GM18499 (cell line): ENCODE measurements around the gene SBK2.
"Not testable (repeated sequence)": the region's sequence is repeated elsewhere in the genome, so short reads cannot be mapped to it uniquely, and the experiment has no call there.

Source experiments
- ATAC-seq: cut with Tn5 transposase; IDR thresholded peaks from one replicate; pipeline ENCODE4 v1.9.1; 2021; ENCODE audit warnings: moderate number of reproducible peaks; ENCODE audit not compliant: insufficient read depth, unreplicated experiment

SBK2 gene

DNA sequence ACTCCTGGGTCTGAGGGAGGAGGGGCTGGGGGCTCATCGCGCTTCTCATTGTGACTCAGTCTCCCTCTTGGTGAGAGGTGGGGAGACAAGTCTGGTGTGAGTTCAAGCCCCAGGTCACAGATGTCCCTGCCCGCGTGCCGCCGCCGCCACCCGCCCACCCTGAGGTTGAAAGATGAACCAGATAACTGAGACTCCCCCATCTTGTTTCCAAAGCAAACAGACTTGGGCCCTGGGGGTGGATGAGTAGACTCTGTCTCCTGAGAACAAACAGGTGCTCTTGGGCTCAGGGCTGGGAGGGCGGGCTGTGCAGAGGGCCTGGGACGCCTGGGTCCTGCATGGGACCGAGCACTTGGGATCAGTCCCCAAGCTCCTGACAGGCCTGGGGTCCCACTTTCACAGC, 567 bp downstream of the SBK2 start:
- ATAC-seq, result no peak

DNA sequence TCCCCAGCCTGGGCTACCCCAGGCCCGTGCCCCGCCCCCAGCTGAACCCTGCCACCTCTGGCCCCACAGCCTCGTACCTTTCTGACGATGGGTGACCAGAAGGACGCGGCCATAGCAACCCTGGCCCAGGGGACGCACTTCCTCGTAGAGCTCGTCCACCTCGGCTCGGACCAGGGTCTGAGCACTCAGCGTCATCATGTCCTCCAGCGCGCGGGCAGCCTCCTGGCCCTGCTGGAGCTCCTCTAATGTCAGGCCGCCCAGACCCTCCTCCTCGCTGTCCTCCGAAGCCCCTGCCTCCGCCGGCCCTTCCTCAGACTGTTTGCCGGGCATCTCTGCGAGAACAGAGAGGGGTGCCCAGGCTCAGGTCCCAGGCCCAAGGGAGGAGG, 975 bp downstream of the SBK2 start:
- ATAC-seq, result no peak

- no peak for ATAC-seq
Measured at GRCh38 chr19:55535173-55535964, 1.6 kb downstream of the SBK2 start.

DNA sequence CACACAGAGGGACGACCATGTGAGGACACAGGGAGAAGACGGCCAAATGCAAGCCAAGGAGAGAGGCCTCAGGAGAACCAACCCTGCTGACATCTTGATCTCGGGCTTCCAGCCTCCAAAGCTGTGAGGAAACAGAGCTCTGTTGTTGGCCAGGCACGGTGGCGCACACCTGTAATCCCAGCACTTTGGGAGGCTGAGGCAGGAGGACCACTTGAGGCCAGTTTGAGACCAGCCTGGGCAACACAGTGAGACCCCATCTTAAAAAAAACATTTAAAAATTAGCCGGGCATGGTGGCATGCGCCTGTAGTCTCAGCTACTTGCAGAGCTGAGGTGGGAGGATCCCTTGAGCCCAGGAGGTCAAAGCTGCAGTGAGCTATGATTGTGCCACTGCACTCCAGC, 2.7 kb downstream of the SBK2 start:
- ATAC-seq, result not testable (repeated sequence)

DNA sequence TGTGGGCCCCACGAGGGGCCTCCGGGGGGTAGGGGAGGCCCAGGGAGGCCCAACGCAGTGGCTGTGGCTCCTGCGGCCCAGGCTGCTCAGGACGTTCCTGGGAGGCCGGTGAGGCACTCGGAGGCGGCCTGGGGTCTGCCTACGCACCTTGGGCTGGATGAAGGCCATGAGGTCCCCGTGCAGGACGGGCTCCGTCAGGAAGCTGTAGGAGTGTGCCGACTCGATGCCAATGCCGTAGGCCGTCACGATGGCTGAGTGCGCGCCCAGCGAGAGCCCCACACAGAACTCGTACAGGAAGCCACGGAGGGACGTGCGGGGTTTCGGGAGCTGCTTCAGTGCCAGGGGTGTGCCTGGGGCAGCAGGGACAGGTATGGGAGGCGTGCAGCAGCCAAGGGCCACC, 5.9 kb downstream of the SBK2 start:
- no peak for ATAC-seq

- ATAC-seq, result no peak
Measured at GRCh38 chr19:55529636-55530234, 7.2 kb downstream of the SBK2 start.

DNA sequence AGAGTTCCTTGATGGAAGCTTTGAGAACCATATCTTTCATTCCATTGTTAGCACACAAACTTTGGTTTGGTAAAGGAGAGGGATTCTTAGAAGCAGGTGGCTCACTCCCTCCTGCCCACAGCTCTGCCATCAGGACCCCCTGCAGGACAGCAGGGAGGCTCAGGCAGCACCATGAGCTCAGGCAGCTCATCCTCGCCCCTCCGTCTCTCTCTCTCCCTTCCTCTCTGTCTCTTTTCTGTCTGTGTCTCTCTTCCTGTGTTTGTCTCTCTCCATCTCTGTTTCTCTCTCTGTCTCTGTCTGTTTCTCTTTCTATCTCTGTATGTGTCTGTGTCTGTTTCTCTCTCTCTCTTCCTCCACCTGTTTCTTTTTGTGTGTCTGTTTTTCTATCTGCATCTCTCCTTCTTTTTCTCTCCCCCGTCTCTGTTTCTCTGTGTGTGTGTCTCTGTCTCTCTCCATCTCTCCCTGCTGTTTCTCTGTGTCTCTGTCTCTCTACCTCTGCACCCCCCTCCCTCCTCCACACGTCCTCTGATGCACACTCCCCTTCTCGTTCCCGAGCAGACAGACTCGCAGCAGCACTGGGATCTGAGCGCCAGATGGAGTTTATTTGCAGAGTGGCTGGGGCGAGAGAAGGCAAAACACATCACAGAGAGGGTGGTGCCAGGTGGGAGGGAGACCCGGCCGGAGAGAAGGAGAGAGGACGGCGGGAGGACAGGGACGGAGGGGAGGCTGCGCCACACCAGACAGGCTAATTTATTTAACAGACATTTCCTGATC, 8.7 kb downstream of the SBK2 start:
- ATAC-seq, result no peak

GRCh38 chr19:55527197-55528029, 9.5 kb downstream of the SBK2 start:
- no peak for ATAC-seq

DNA sequence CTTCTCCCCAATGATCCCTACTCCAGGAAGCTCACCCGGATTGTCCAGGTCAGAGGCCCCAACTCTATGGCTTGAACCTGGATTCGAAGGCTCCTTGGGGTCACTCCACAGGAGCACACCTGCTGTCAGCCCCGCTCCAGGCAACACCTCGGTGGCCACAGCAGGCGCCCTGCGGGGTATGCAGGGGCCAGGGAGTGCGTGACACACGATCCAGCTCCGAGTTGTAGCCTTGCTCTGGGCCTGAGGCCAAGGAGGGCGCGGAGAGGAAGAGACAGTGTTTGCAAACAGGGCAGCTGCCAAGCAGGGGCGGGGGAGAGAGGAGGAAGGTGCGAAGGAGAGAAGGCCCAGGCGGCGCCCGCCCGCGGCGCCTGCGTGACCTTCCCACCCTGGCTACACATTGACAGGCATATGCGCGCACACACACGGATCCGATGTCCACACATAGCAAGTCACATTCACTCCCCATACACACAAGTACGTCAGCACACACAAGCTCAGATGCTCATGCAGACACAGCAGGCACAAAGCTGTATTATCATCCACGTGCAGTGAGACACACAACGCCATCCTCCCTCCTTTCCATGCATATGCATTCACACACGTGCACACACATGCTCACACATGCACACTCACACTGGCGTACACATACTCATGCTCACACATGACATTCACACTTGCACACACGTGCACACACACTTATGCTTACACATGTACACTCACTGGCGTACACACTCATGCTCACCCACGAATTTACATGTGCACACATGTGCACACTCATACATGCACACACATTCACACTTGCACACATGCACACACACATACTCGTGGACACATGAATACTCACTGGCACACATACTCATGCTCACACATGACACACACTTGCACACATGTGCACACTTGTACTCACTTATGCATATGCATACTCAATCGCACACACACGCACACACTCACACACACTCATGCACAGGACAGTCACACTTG, 10.4 kb downstream of the SBK2 start:
- ATAC-seq, result no peak

- ATAC-seq, result no peak
Measured at GRCh38 chr19:55525289-55526101, 11.4 kb downstream of the SBK2 start.

DNA sequence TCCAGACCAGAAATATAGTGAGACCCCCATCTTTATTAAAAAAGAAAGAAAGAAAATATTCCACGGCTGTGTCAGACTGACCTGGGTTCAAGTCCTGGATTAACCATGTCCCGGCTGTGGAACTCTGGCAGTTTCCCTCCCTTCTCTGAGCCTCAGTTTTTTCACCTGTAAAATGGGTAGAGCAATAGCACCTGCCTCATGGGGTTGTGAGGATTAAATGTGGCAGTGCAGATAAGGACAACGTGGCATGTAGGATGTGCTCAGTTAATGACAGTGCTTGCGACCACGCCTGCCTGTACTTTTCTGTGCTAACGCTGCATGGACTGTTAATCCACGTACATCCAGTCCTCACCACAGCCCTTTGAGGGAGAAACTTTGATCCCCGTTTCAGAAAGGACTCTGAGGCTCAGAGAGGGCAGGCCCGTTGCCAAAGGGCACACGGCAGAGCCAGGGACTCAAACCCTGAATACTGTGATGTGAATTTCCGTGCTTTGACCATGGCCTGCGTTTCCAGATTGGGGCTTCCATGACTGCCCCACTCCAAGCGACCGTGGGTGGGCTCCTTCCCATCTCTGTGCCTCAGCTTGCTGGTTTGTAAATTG, 16.1 kb downstream of the SBK2 start:
- no peak for ATAC-seq

GRCh38 chr19:55519451-55520311, 17.3 kb downstream of the SBK2 start:
- no peak for ATAC-seq

GRCh38 chr19:55516878-55517620, 19.9 kb downstream of the SBK2 start:
- no peak for ATAC-seq

DNA sequence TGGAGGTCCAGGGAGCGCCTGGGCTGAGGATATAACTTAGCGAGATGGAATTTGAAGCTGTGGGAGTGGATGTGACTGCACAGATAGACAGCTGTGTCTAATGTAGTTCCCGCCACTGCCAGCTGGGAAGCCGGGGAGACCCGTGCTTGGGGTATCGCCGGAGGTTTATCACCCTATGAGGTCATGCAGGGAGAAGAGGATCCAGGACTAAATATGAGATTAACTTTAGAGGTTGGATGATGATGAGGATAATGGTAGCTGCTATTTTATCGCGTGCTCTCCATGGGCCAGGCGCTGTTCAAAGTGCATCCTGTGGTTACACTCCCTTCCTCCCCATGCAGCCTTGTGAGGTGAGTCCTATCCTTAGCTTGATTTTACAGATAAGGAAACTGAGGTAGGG, 28.8 kb downstream of the SBK2 start:
- no peak for ATAC-seq

DNA sequence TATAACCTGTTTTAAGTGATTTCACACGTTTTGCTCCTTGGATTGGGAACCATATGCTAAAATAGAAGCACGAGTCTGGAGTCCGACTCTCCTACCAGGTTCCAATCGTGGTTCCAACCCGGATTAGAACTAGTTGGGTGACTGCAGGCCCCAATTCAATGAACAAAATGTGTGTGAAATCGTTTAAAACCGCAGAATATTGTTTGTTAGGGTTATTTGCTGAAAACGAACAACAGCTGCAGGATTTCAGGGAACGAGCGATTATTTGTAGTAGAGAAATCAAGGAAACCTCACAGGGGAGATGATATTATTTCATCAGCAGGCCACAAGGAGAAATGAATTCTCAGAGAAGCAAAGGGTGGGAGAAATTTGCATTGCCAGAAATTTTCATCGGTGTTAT, 32.0 kb downstream of the SBK2 start:
- no peak for ATAC-seq

- ATAC-seq, result no peak
Measured at GRCh38 chr19:55504252-55504603, 32.7 kb downstream of the SBK2 start.
